Hepatocyte (in vitro differentiated cells): ENCODE measurements around the gene ANAPC2.

Source experiments
- EZH2 ChIP-seq: fragments of 200-600 bp; sonication (generic); IDR thresholded peaks from 2 replicates; pipeline ENCODE4 v1.6.1; 2016; ENCODE audit warnings: antibody characterized with exemption, mild to moderate bottlenecking, borderline replicate concordance
- EZH2phosphoT487 ChIP-seq: fragments of 200-600 bp; sonication (generic); IDR thresholded peaks from one replicate; pipeline ENCODE4 v1.6.1; 2018; ENCODE audit warnings: antibody characterized with exemption, mild to moderate bottlenecking, low read depth, moderate library complexity; ENCODE audit not compliant: unreplicated experiment, severe bottlenecking
- TF ChIP-seq, protein P1 (sequence below): fragments of 200-600 bp; sonication (generic); IDR thresholded peaks from 2 replicates; pipeline ENCODE4 v1.5.1; 2016; ENCODE audit warnings: antibody characterized with exemption, mild to moderate bottlenecking; ENCODE audit not compliant: poor library complexity

DNA sequence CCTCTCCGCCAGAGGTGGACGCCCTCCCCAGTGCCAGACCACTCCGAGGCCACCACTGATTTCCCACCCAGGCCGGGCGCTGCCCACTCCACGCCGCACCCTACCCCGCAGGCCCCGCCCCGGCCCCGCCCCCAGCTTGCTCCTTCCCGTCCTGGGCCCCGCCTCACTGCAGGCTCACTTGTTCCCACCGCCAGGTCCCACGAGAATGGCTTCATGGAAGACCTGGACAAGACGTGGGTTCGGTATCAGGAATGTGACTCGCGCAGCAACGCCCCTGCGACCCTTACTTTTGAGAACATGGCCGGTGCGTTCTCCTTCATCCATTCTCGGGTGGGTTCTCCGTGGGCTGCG lies 25.0 kb downstream of the ANAPC2 start:
- TF ChIP-seq, protein P1, sequence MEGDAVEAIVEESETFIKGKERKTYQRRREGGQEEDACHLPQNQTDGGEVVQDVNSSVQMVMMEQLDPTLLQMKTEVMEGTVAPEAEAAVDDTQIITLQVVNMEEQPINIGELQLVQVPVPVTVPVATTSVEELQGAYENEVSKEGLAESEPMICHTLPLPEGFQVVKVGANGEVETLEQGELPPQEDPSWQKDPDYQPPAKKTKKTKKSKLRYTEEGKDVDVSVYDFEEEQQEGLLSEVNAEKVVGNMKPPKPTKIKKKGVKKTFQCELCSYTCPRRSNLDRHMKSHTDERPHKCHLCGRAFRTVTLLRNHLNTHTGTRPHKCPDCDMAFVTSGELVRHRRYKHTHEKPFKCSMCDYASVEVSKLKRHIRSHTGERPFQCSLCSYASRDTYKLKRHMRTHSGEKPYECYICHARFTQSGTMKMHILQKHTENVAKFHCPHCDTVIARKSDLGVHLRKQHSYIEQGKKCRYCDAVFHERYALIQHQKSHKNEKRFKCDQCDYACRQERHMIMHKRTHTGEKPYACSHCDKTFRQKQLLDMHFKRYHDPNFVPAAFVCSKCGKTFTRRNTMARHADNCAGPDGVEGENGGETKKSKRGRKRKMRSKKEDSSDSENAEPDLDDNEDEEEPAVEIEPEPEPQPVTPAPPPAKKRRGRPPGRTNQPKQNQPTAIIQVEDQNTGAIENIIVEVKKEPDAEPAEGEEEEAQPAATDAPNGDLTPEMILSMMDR = no peak
- TF ChIP-seq EZH2phosphoT487 = no peak
- TF ChIP-seq EZH2 = no peak
